ENCODE data around the gene GLUL. TPM values are rescaled to one million over a fixed set of nuclear protein-coding genes. Genes with fewer than 3 reads are reported as not detected.
"Not testable (repeated sequence)": the region's sequence is repeated elsewhere in the genome, so short reads cannot be mapped to it uniquely, and the experiment has no call there.

Gene GLUL
- total RNA-seq, 1 donor from 2014 or later = 5,065 TPM

GRCh38 chr1:182368903-182369302 is 22.7 kb downstream of the GLUL start:
- DNase-seq (ENCODE audit: low spot score) = no peak

GRCh38 chr1:182368358-182368757 is 23.2 kb downstream of the GLUL start:
- DNase-seq (ENCODE audit: low spot score) = no peak

DNA sequence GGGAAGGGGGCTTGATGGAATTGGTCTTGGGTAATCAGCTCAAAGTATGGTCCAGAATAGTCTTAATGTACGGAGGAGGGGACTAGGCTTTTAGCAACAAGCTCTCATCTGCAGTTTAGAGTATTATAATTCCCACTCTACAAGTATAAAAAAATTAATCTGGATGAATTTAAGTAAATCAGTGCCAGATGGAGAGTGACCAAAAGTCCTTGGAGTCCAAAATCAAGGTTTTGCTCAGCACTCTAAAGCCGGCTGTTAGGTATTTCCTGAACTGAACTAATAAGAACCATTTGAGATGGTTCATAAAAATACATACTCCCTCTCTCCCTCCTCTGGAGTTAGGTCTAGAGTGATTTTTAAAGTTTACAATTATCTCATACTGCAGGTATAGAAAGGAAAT is 23.7 kb downstream of the GLUL start:
- DNase-seq (ENCODE audit: low spot score) = no peak

GRCh38 chr1:182366596-182366995 is 25.0 kb downstream of the GLUL start:
- no peak for DNase-seq (ENCODE audit: low spot score)

DNA sequence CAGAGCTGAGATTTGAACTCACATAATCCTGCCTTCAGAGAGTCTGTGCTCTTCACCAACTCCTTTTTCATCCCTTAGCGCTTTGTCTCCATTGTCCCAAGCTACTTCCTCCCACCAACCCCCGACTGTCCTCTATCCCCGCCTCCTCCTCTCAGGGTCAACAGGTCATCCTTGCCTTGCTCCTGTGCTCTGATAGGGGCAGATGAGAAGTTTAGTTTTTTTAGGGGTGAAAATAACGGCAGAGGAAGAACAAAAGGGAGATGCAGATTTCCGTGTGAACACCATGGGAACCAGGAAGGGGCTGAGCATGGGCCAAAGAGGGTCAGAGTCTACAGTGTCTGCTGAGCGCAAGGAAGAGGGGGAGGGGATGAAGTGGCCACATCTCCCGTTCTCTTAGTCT is 31.9 kb downstream of the GLUL start:
- no peak for DNase-seq (ENCODE audit: low spot score)

DNA sequence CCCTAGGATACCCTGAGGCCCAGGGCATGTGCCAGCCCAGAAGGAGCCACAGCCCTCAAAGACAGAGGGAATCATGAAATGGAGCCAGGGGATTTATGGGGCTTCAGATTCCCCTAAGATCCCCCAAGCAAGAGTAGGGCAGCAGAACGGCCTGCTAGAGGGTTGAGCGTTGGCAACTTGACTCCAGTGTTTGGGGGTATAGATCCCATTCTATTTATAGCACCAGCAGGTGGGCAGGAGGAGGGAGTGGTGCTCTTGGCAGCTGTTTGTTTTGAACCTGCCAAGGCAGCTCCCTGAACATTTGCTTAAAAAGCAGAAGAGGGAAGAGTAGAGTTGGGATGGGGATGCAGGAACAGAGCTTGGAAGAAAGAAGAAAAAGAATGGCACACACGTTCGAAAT is 33.7 kb downstream of the GLUL start:
- DNase-seq (ENCODE audit: low spot score) = no peak

DNA sequence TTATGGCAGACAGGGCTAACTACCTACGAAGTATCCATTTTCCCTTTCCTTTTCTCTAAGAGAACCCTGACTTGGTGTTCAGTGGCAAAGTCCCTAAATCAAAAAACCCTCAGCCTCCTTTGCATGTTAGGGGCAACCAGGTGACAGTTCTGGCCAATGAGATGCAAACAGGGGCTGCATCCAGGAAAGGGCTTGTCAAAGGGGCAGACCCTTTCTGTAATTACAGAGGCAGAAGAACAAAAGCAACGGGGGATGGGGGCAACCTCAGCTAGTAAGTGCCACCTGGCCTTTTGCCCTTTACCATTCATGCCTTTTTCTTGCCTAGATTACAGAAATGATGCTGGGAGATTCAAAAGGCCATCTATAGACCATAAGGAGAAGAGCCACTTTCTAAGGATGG is 34.4 kb downstream of the GLUL start:
- DNase-seq (ENCODE audit: low spot score) = no peak

DNA sequence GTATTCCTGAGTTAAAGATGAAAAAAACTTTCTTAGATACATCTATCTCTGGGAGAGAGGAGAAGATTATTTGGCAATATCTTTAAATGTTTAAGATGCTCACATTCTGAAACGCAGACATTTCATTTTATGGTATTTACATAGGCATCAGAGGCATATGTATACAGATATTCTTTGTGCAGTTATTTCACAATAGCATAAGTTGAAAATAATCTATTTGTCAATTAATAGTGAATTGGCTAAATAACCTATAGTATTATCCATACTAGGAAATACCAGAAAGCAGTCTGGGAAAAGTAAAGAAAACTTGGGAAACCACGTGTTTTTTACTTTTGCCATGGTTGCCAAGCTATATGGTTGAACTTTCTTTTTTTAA is 35.9 kb downstream of the GLUL start:
- no peak for DNase-seq (ENCODE audit: low spot score)

DNA sequence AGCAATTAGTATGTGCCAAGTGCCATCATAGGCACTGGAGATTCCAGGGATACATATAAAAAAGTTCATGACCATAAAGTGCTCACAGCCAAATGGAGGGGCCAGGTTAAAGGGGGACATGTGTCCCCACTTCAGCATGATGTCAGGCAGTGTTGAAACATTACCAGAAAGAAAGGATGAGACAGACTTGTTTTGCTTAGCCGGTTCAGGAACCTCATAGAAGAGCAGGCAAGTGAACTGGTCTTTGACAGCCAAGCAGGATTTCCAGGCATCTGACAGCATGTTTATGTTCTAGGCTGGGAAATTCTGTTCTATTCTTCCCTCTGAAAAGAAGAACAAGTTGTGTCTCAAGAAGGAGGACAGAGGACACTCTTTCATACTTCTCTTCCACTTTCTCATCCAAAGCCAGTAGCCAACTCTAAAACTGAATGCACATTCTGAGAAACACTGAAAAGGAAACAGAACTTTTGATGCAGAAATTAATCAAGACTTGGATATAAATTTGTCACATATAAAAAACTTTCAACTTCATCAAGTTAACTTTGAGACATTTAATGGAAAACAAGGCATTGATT is 39.7 kb downstream of the GLUL start:
- no peak for DNase-seq (ENCODE audit: low spot score)

GRCh38 chr1:182350839-182351238 is 40.8 kb downstream of the GLUL start:
- no peak for DNase-seq (ENCODE audit: low spot score)

- DNase-seq (ENCODE audit: low spot score) = no peak
Observed at GRCh38 chr1:182348961-182349747, 42.4 kb downstream of the GLUL start.

DNA sequence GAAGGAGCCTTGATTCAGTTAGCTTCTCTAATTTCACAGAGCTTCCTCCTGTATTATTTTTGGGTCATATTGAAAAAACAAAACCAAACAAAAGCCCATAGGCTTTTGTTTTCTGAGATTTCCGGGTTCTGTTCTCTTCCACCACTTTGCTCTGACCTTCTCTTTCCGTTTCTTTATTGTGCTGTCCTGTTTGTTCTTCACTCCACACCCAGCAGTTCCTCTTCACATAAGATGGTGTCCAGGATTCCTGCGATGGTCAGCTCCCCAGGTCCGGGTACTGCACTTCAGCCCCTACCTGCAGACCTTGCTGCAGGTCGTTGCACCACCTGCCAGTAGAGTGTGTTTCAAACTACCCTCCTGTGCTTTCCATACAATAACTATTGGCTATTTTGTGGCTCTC is 44.6 kb downstream of the GLUL start:
- no peak for DNase-seq (ENCODE audit: low spot score)

- DNase-seq (ENCODE audit: low spot score) = no peak
Observed at GRCh38 chr1:182340233-182341058, 51.1 kb downstream of the GLUL start.

GRCh38 chr1:182339684-182340083 is 51.9 kb downstream of the GLUL start:
- no peak for DNase-seq (ENCODE audit: low spot score)

DNA sequence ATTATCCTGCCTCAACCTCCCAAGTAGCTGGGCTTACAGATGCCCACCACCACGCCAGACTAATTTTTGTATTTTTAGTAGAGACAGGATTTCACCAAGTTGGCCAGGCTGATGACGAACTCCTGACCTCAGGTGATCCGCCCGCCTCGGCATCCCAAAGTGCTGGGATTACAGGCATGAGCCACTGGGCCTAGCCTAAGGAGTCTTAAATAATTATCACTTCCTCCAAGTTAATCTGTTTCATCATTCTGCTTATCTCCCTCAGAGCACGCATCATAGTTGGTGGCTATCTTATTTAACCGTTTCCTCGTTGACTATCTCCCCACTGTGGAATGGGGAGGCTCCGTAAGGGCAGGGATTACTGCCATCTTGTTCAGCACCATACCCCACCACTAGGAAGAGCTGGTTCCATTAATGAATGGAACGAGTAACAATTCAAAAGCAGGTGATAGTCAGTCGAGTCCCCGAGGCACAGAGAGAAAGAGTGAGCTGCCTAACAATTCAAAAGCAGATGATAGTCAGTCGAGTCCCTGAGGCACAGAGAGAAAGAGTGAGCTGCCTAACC is 52.7 kb downstream of the GLUL start:
- no peak for DNase-seq (ENCODE audit: low spot score)

DNA sequence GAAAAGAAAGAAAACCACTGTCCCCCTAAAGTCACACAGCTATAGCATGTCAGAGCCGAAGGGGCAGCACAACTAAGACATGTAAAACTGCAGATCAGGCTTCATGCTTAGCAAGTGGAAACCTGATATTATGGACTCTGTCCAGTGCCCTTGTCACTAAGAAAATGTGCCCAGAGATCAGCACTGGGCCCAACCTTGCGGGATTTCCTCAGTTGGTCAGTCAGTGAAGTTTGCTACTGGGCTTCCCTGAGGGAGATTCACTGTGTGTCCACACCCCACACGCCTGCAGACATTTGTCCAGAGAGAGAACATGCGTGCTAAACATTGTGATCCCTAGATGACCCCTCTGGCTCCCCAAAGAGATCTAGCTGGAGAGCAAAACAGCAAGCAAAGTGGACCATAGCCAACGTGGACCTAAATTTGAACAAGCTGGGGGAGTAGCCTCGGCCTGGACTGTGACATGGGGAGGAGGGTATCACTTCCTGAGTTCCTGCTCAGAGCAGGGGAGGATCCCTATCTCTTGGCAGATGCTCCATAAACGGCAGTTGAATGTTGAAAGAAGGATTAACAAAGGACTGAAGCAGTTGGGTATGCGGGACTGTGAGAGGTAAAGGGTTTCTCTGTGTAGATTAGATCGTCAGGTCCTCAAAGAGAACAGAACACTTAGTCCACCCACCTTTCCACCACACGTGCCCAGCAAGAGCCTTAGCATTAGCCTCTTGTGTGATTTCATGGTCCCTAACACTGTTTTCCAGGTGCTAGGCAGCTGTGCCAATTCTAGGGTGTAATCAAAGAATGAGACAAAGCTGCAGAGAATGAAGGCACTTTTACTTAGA is 53.6 kb downstream of the GLUL start:
- DNase-seq (ENCODE audit: low spot score) = no peak

GRCh38 chr1:182335771-182336566 is 55.6 kb downstream of the GLUL start:
- no peak for DNase-seq (ENCODE audit: low spot score)

- not testable (repeated sequence) for DNase-seq (ENCODE audit: low spot score)
Observed at GRCh38 chr1:182333071-182333571, 58.5 kb downstream of the GLUL start.

GRCh38 chr1:182332261-182333060 is 59.1 kb downstream of the GLUL start:
- no peak for DNase-seq (ENCODE audit: low spot score)

Measured in mesenteric fat pad (tissue), 1 donor.